K562 (cell line): Measurements from ENCODE around the gene NET1. TPM values are rescaled to one million over a fixed set of nuclear protein-coding genes. Genes with fewer than 3 reads are reported as not detected.

Experiments
- ELF1 ChIP-seq: fragments of 200-800 bp; sonication (Bioruptor generic); IDR thresholded peaks from 2 replicates; pipeline ENCODE4 v1.6.1; 2016; ENCODE audit warnings: missing genetic modification characterization, missing compliant biosample characterization
- FUS ChIP-seq: fragments of 200-400 bp; formaldehyde crosslinking; optimal IDR thresholded peaks from 2 replicates; pipeline ENCODE3; 2017; ENCODE audit warnings: low read depth, low read length
- PTBP1 ChIP-seq: fragments of 200-400 bp; formaldehyde crosslinking; IDR thresholded peaks from 2 replicates; pipeline ENCODE4 v1.6.1; 2017; ENCODE audit warnings: low read depth, low read length
- TEAD2 ChIP-seq: fragments of 450-650 bp; IDR thresholded peaks from 2 replicates; pipeline ENCODE4 v1.6.1; 2016; ENCODE audit warnings: missing genetic modification characterization, control low read depth, missing compliant biosample characterization
- ZNF184 ChIP-seq: sonication (generic); formaldehyde crosslinking; IDR thresholded peaks from 2 replicates; pipeline ENCODE4 v1.5.0; 2020; ENCODE audit warnings: missing genetic modification reagents
- ZNF263 ChIP-seq: sonication (generic); formaldehyde crosslinking; IDR thresholded peaks from 2 replicates; pipeline ENCODE4 v1.8.0; 2022; ENCODE audit warnings: mild to moderate bottlenecking, missing genetic modification reagents, borderline replicate concordance
- polyA plus RNA-seq, 8 experiments: library from polyadenylated mRNA; depleted of rRNA in 4 of 8; stranded (reverse) in 5 of 8; unstranded in 3 of 8; fragments of >200 nt; fragmentation: Nextera tagmentation in 2 of 8; fragmentation: Illumina TruSeq in 1 of 8; extraction: Ambion mirVana in 2 of 8; extraction: Trizol in 1 of 8; gene quantifications; 2 replicates each; pipeline versions ENCODE4 v1.2.1 to v1.2.3, GENCODE V29; 2011 to 2014; ENCODE audit warnings: inconsistent platforms in 1 of 8, missing spikeins in 1 of 8
- total RNA-seq, 7 experiments: library from RNA; depleted of rRNA in 6 of 7; stranded (reverse); fragments of >200 nt in 6 of 7; fragmentation: Illumina TruSeq in 2 of 7; extraction: Trizol in 2 of 7; gene quantifications; 2 replicates each; pipeline versions ENCODE4 v1.2.1 to v1.2.3, GENCODE V29; 2011 to 2021; ENCODE audit warnings: low replicate concordance in 1 of 7
- TF ChIP-seq, protein P1 (sequence below): fragments of 450-650 bp; formaldehyde crosslinking; IDR thresholded peaks from 2 replicates; pipeline ENCODE4 v1.4.0; 2020; ENCODE audit warnings: mild to moderate bottlenecking, moderate library complexity
- TF ChIP-seq, protein P2 (sequence below): IDR thresholded peaks from 2 replicates; pipeline ENCODE4 v1.6.1; 2012; ENCODE audit warnings: low read depth, low read length, improper control_type of control experiment, borderline replicate concordance
- TF ChIP-seq, protein P3 (sequence below), 2 experiments: fragments of 450-650 bp; IDR thresholded peaks; 2 replicates each; pipeline ENCODE4 v1.6.1; 2016; ENCODE audit warnings: mild to moderate bottlenecking in 2 of 2, borderline replicate concordance in 1 of 2, low read depth in 1 of 2, moderate library complexity in 1 of 2
- TF ChIP-seq, protein P4 (sequence below): sonication (generic); formaldehyde crosslinking; IDR thresholded peaks from 2 replicates; pipeline ENCODE4 v1.8.1; 2023; ENCODE audit warnings: missing genetic modification reagents, mild to moderate bottlenecking, borderline replicate concordance

Gene NET1
- total and polyA plus RNA-seq, 9 of the 15 experiments (the other 6 are each of a cell fraction or from before 2014, with no cell fraction given) = 47.4 to 258 (median 106) TPM

DNA sequence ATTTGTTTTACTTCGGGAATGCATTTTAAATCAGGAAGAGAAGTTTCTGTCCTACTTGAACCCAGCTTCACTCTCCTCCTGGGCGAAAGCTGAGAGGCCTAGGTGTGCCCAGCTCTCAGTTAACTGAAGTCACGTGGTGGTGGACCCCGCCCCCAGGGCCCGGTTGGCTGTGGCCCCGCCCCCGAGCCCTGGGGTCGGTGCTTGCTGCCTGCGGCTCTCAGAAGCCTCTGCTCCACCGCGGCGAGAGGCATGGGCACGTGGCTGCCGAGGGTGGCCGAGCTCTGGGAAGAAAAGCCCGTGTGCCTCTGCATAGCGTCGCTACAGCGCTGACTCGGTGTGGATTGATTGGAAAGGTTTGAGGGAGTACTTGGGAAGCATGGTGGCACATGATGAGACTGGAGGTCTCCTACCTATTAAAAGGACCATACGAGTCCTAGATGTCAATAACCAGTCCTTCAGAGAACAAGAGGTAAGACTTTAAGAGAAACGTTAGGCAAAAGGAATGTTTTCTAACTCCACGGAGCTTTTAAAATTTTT is 34.1 kb downstream of the NET1 start (continued):
- TF ChIP-seq, protein P1, sequence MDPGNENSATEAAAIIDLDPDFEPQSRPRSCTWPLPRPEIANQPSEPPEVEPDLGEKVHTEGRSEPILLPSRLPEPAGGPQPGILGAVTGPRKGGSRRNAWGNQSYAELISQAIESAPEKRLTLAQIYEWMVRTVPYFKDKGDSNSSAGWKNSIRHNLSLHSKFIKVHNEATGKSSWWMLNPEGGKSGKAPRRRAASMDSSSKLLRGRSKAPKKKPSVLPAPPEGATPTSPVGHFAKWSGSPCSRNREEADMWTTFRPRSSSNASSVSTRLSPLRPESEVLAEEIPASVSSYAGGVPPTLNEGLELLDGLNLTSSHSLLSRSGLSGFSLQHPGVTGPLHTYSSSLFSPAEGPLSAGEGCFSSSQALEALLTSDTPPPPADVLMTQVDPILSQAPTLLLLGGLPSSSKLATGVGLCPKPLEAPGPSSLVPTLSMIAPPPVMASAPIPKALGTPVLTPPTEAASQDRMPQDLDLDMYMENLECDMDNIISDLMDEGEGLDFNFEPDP (CRISPR knock-in tag) = no peak; the same call in 1 of the 2 replicates
- TF ChIP-seq, protein P2, sequence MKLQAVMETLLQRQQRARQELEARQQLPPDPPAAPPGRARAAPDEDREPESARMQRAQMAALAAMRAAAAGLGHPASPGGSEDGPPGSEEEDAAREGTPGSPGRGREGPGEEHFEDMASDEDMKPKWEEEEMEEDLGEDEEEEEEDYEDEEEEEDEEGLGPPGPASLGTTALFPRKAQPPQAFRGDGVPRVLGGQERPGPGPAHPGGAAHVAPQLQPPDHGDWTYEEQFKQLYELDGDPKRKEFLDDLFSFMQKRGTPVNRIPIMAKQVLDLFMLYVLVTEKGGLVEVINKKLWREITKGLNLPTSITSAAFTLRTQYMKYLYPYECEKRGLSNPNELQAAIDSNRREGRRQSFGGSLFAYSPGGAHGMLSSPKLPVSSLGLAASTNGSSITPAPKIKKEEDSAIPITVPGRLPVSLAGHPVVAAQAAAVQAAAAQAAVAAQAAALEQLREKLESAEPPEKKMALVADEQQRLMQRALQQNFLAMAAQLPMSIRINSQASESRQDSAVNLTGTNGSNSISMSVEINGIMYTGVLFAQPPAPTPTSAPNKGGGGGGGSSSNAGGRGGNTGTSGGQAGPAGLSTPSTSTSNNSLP = no peak
- TF ChIP-seq FUS = no peak
- no peak for TF ChIP-seq ZNF184 (CRISPR knock-in tag)
- TF ChIP-seq ZNF263 (CRISPR knock-in tag) = no peak; the same call in 1 of the 2 replicates
- TF ChIP-seq PTBP1 = no peak
- TF ChIP-seq ELF1 = no peak
- TF ChIP-seq, protein P3, sequence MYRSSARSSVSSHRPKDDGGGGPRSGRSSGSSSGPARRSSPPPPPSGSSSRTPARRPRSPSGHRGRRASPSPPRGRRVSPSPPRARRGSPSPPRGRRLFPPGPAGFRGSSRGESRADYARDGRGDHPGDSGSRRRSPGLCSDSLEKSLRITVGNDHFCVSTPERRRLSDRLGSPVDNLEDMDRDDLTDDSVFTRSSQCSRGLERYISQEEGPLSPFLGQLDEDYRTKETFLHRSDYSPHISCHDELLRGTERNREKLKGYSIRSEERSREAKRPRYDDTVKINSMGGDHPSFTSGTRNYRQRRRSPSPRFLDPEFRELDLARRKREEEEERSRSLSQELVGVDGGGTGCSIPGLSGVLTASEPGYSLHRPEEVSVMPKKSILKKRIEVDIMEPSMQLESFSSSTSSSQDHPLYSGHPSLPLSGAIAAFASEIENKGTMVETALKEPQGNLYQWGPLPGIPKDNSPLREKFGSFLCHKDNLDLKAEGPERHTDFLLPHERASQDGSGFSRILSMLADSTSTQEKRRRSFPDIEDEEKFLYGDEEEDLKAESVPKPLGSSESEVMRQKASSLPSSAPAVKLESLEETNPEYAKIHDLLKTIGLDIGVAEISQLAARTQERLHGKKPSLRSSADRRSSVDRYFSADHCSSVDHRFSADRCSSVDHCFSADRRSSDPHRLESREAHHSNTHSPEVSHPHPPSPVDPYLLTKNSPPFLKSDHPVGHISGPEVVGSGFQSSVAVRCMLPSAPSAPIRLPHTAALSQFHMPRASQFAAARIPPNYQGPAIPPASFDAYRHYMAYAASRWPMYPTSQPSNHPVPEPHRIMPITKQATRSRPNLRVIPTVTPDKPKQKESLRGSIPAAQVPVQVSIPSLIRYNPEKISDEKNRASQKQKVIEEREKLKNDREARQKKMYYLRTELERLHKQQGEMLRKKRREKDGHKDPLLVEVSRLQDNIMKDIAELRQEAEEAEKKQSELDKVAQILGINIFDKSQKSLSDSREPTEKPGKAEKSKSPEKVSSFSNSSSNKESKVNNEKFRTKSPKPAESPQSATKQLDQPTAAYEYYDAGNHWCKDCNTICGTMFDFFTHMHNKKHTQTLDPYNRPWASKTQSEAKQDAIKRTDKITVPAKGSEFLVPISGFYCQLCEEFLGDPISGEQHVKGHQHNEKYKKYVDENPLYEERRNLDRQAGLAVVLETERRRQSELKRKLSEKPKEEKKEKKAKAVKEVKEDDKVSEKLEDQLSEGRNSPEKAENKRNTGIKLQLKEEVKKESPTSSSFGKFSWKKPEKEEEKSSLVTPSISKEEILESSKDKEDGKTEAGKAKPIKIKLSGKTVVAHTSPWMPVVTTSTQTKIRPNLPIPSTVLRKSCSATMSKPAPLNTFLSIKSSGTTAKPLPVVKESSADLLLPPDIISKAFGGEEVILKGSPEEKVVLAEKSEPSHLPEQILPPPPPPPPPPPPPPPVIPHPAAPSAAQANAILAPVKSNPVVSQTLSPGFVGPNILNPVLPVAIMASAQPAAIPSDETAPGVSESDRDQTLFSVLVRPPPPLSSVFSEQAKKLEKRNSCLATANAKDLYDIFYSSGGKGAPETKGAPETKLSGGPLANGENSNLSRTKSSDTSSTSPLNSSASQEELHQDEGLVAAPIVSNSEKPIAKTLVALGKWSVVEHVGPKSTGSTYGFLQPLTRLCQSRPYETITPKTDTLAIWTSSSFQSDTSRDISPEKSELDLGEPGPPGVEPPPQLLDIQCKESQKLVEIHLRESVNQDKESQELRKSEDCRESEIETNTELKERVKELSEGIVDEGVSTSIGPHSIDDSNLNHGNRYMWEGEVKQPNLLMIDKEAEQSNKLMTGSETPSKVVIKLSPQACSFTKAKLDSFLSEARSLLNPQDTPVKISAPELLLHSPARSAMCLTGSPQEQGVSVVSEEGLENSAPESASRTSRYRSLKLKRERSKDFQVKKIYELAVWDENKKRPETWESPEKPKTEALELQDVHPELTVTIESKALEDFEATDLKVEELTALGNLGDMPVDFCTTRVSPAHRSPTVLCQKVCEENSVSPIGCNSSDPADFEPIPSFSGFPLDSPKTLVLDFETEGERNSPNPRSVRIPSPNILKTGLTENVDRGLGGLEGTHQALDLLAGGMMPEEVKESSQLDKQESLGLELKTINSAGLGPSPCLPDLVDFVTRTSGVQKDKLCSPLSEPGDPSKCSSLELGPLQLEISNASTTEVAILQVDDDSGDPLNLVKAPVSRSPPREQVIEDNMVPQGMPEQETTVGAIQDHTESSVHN (IDR thresholded peaks at IDR 0.05; ENCODE audit: borderline replicate concordance in 1 of 2, low read depth in 1 of 2) = no peak
- TF ChIP-seq TEAD2 (tag) = no peak
- TF ChIP-seq, protein P4, sequence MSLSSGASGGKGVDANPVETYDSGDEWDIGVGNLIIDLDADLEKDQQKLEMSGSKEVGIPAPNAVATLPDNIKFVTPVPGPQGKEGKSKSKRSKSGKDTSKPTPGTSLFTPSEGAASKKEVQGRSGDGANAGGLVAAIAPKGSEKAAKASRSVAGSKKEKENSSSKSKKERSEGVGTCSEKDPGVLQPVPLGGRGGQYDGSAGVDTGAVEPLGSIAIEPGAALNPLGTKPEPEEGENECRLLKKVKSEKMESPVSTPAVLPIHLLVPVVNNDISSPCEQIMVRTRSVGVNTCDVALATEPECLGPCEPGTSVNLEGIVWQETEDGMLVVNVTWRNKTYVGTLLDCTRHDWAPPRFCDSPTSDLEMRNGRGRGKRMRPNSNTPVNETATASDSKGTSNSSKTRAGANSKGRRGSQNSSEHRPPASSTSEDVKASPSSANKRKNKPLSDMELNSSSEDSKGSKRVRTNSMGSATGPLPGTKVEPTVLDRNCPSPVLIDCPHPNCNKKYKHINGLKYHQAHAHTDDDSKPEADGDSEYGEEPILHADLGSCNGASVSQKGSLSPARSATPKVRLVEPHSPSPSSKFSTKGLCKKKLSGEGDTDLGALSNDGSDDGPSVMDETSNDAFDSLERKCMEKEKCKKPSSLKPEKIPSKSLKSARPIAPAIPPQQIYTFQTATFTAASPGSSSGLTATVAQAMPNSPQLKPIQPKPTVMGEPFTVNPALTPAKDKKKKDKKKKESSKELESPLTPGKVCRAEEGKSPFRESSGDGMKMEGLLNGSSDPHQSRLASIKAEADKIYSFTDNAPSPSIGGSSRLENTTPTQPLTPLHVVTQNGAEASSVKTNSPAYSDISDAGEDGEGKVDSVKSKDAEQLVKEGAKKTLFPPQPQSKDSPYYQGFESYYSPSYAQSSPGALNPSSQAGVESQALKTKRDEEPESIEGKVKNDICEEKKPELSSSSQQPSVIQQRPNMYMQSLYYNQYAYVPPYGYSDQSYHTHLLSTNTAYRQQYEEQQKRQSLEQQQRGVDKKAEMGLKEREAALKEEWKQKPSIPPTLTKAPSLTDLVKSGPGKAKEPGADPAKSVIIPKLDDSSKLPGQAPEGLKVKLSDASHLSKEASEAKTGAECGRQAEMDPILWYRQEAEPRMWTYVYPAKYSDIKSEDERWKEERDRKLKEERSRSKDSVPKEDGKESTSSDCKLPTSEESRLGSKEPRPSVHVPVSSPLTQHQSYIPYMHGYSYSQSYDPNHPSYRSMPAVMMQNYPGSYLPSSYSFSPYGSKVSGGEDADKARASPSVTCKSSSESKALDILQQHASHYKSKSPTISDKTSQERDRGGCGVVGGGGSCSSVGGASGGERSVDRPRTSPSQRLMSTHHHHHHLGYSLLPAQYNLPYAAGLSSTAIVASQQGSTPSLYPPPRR = peak; percentile 76; the same call in 1 of the 2 replicates
